ENCODE results near the gene CNTNAP2.

CNTNAP2 gene

GRCh38 chr7:146443102-146443501, 326.5 kb downstream of the CNTNAP2 start:
- no peak for DNase-seq

GRCh38 chr7:146449625-146450024, 333.0 kb downstream of the CNTNAP2 start:
- DNase-seq: no peak

GRCh38 chr7:146455091-146455655, 338.6 kb downstream of the CNTNAP2 start:
- DNase-seq: no peak

- no peak for DNase-seq
Measured at GRCh38 chr7:146479040-146479439, 362.4 kb downstream of the CNTNAP2 start.

- no peak for DNase-seq
Measured at GRCh38 chr7:146486519-146486918, 369.9 kb downstream of the CNTNAP2 start.

- DNase-seq: no peak
Measured at GRCh38 chr7:146492017-146492416, 375.4 kb downstream of the CNTNAP2 start.

- no peak for DNase-seq
Measured at GRCh38 chr7:146494952-146495596, 378.5 kb downstream of the CNTNAP2 start.

GRCh38 chr7:146496657-146497056, 380.1 kb downstream of the CNTNAP2 start:
- DNase-seq: no peak

GRCh38 chr7:146499970-146500369, 383.4 kb downstream of the CNTNAP2 start:
- DNase-seq: no peak

- DNase-seq: no peak
Measured at GRCh38 chr7:146503844-146504243, 387.2 kb downstream of the CNTNAP2 start.

- no peak for DNase-seq
Measured at GRCh38 chr7:146510088-146510680, 393.6 kb downstream of the CNTNAP2 start.

GRCh38 chr7:146514304-146514703, 397.7 kb downstream of the CNTNAP2 start:
- no peak for DNase-seq

- no peak for DNase-seq
Measured at GRCh38 chr7:146528581-146528980, 412.0 kb downstream of the CNTNAP2 start.

GRCh38 chr7:146539836-146540235, 423.2 kb downstream of the CNTNAP2 start:
- DNase-seq: no peak

GRCh38 chr7:146542101-146542500, 425.5 kb downstream of the CNTNAP2 start:
- no peak for DNase-seq

- DNase-seq: no peak
Measured at GRCh38 chr7:146544748-146545147, 428.1 kb downstream of the CNTNAP2 start.

GRCh38 chr7:146548816-146549215, 432.2 kb downstream of the CNTNAP2 start:
- no peak for DNase-seq

- no peak for DNase-seq
Measured at GRCh38 chr7:146554556-146554955, 438.0 kb downstream of the CNTNAP2 start.

- no peak for DNase-seq
Measured at GRCh38 chr7:146557971-146558469, 441.4 kb downstream of the CNTNAP2 start.

- no peak for DNase-seq
Measured at GRCh38 chr7:146565872-146566271, 449.3 kb downstream of the CNTNAP2 start.

- no peak for DNase-seq
Measured at GRCh38 chr7:146575903-146576302, 459.3 kb downstream of the CNTNAP2 start.

GRCh38 chr7:146591976-146592375, 475.4 kb downstream of the CNTNAP2 start:
- no peak for DNase-seq

- no peak for DNase-seq
Measured at GRCh38 chr7:146606628-146607027, 490.0 kb downstream of the CNTNAP2 start.

- no peak for DNase-seq
Measured at GRCh38 chr7:146619641-146620040, 503.0 kb downstream of the CNTNAP2 start.
